Endodermal cell (in vitro differentiated cells): ENCODE results near the gene GNAQ. TPM values are rescaled to one million over a fixed set of nuclear protein-coding genes. Genes with fewer than 3 reads are reported as not detected.

Experiments used
- DNase-seq: peaks from one replicate; pipeline ENCODE4 v3.0.0-alpha.2; 2017
- H3K27ac ChIP-seq: 2 replicates; pipeline ENCODE4 v1.5.1; 2013; ENCODE audit warnings: mild to moderate bottlenecking, low read depth, low read length, moderate library complexity
- H3K27me3 ChIP-seq: 2 replicates; pipeline ENCODE4 v1.6.1; 2013; ENCODE audit warnings: mild to moderate bottlenecking, low read length, moderate library complexity; ENCODE audit not compliant: insufficient read depth, control insufficient read depth, poor library complexity, severe bottlenecking
- H3K36me3 ChIP-seq: 2 replicates; pipeline ENCODE4 v1.7.0; 2013; ENCODE audit warnings: mild to moderate bottlenecking, low read length, moderate library complexity; ENCODE audit not compliant: control insufficient read depth, insufficient read depth
- H3K4me1 ChIP-seq: one replicate; pipeline ENCODE4 v1.7.0; 2013; ENCODE audit warnings: low read length; ENCODE audit not compliant: control insufficient read depth, insufficient read depth
- H3K4me3 ChIP-seq: 2 replicates; pipeline ENCODE4 v1.5.1; 2013; ENCODE audit warnings: mild to moderate bottlenecking, low read length, moderate library complexity
- H3K9ac ChIP-seq: 2 replicates; pipeline ENCODE4 v1.6.1; 2013; ENCODE audit warnings: mild to moderate bottlenecking, low read length, moderate library complexity; ENCODE audit not compliant: poor library complexity, severe bottlenecking; ENCODE audit errors: extremely low read depth
- H3K9me3 ChIP-seq: 2 replicates; pipeline ENCODE4 v1.6.1; 2013; ENCODE audit warnings: mild to moderate bottlenecking, low read length, moderate library complexity; ENCODE audit not compliant: control insufficient read depth
- H3K27ac Mint-ChIP-seq: 2 replicates; pipeline ENCODE4 v1.8.0; 2020; ENCODE audit warnings: mixed read lengths
- H3K27me3 Mint-ChIP-seq: 2 replicates; pipeline ENCODE4 v1.8.0; 2021; ENCODE audit warnings: mild to moderate bottlenecking, mixed read lengths; ENCODE audit not compliant: insufficient read depth
- H3K36me3 Mint-ChIP-seq: 2 replicates; pipeline ENCODE4 v1.8.0; 2020; ENCODE audit warnings: low read depth, mixed read lengths
- H3K4me1 Mint-ChIP-seq: 2 replicates; pipeline ENCODE4 v1.8.0; 2020; ENCODE audit warnings: mixed read lengths
- H3K4me3 Mint-ChIP-seq: 2 replicates; pipeline ENCODE4 v1.8.0; 2020; ENCODE audit warnings: mild to moderate bottlenecking, moderate library complexity, mixed read lengths
- H3K9me3 Mint-ChIP-seq: 2 replicates; pipeline ENCODE4 v1.8.0; 2020; ENCODE audit warnings: mild to moderate bottlenecking, mixed read lengths
- WGBS, 2 experiments: methylation state at CpG; one replicate each; pipeline versions ENCODE4 v1.1.5 to v1.1.7; 2013; ENCODE audit warnings: missing lambda C conversion rate in 2 of 2, mixed read lengths in 1 of 2; ENCODE audit not compliant: insufficient coverage in 1 of 2, insufficient read length in 1 of 2; 5-methylcytosine and 5-hydroxymethylcytosine counted together
- total RNA-seq, 2 donors: library from RNA; stranded (reverse); fragmentation: NEBNext Ultra II Directional in 1 of 2; extraction: Animal tissue kit (Norgen Biotek cat#: 25700) in 1 of 2; gene quantifications; 2 replicates in 1 of 2; 3 replicates in 1 of 2; pipeline ENCODE4 v1.2.1, GENCODE V29; 2021
- TF ChIP-seq, protein P1 (sequence below): fragments of 200-600 bp; sonication (generic); conservative IDR thresholded peaks from 2 replicates; pipeline ENCODE4 v1.5.0; 2021; ENCODE audit warnings: antibody characterized with exemption, mild to moderate bottlenecking

GNAQ gene
- total RNA-seq, 2 donors from 2014 or later = 46.0 to 57.6 TPM

DNA sequence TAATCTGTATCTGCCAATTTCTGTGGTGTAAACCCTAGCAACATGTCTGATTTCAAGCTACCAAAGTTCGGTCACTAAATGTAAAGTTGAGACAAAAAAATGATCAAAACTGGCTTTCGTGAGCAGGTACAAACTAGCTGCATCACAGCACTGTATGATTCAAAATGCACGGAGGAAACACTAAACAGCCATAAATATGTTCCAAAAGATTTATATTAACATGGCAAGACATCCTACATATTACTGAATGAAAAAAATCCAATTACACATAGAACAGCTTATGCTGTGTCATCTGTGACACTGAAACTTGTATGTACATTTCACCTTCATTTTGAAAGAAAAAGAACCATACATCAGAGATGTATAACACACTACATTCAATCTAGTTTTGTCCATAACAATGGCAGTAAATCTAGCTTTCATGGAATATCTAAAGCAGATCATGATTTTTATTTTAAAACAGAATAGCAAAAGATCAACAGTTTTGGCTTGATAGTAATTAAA lies 14.4 kb downstream of the GNAQ start:
- 94 to 100% methylated on average over 1 to 3 of the region's 3 CpGs for WGBS, 2 experiments

GRCh38 chr9:78015241-78015640 lies 16.4 kb downstream of the GNAQ start:
- peaks cover 4% of the 10 kb centered on the region for H3K36me3 Mint-ChIP-seq
- Histone ChIP-seq H3K4me3 (no peak overlapping the region), H3K4me1 (no peaks in the 10 kb centered on the region), H3K36me3 (no peaks in the 10 kb centered on the region), H3K27me3 (no peaks in the 10 kb centered on the region), H3K27ac (no peak overlapping the region), H3K9ac (no peak overlapping the region), H3K9me3 (no peaks in the 10 kb centered on the region)
- peaks cover 15% of the 10 kb centered on the region for H3K4me1 Mint-ChIP-seq
- H3K9me3 Mint-ChIP-seq = no peaks in the 10 kb centered on the region
- DNase-seq = no peak
- H3K4me3 Mint-ChIP-seq = no peak overlapping the region
- TF ChIP-seq, protein P1, sequence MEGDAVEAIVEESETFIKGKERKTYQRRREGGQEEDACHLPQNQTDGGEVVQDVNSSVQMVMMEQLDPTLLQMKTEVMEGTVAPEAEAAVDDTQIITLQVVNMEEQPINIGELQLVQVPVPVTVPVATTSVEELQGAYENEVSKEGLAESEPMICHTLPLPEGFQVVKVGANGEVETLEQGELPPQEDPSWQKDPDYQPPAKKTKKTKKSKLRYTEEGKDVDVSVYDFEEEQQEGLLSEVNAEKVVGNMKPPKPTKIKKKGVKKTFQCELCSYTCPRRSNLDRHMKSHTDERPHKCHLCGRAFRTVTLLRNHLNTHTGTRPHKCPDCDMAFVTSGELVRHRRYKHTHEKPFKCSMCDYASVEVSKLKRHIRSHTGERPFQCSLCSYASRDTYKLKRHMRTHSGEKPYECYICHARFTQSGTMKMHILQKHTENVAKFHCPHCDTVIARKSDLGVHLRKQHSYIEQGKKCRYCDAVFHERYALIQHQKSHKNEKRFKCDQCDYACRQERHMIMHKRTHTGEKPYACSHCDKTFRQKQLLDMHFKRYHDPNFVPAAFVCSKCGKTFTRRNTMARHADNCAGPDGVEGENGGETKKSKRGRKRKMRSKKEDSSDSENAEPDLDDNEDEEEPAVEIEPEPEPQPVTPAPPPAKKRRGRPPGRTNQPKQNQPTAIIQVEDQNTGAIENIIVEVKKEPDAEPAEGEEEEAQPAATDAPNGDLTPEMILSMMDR = no peak
- no peaks in the 10 kb centered on the region for H3K27me3 Mint-ChIP-seq
- H3K27ac Mint-ChIP-seq = no peak overlapping the region

More for the DNA sequence above, 14.4 kb downstream of the GNAQ start:
- DNase-seq = no peak
- H3K36me3 ChIP-seq = no peaks in the 10 kb centered on the region
- no peaks in the 10 kb centered on the region for H3K9me3 ChIP-seq
- H3K27ac Mint-ChIP-seq = peak overlapping the region; percentile 62
- no peak overlapping the region for H3K27ac ChIP-seq
- no peak overlapping the region for H3K9ac ChIP-seq
- peaks cover 21% of the 10 kb centered on the region for H3K4me1 Mint-ChIP-seq
- H3K4me1 ChIP-seq = no peaks in the 10 kb centered on the region
- H3K27me3 Mint-ChIP-seq = no peaks in the 10 kb centered on the region
- no peaks in the 10 kb centered on the region for H3K9me3 Mint-ChIP-seq
- H3K4me3 ChIP-seq = no peak overlapping the region
- no peaks in the 10 kb centered on the region for H3K27me3 ChIP-seq
- TF ChIP-seq, protein P1 = no peak
- peaks cover 8% of the 10 kb centered on the region for H3K36me3 Mint-ChIP-seq
- no peak overlapping the region for H3K4me3 Mint-ChIP-seq

DNA sequence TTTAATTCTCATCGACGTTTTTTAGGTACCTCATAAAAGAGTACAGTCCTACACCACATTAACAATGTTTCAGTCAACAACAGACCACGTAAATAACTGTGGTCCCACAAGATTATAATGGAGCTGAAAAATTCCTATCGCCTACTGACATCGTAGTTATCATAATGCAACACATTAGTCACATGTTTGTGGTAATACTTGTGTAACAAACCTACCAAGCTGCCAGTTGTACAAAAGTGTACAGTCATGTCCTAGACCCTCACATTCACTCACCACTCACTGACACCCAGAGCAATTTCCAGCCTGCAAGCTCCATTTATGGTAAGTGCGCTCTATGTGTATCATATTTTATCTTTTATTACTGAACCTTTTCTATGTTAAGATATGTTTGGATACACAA lies 16.8 kb downstream of the GNAQ start:
- Histone ChIP-seq H3K9me3 (no peaks in the 10 kb centered on the region), H3K27me3 (no peaks in the 10 kb centered on the region), H3K4me1 (no peaks in the 10 kb centered on the region), H3K4me3 (no peak overlapping the region), H3K36me3 (no peaks in the 10 kb centered on the region), H3K27ac (no peak overlapping the region), H3K9ac (no peak overlapping the region)
- Mint-ChIP-seq H3K27ac (no peak overlapping the region), H3K36me3 (peaks cover 1% of the 10 kb centered on the region), H3K9me3 (no peaks in the 10 kb centered on the region), H3K4me3 (no peak overlapping the region), H3K4me1 (peaks cover 15% of the 10 kb centered on the region), H3K27me3 (no peaks in the 10 kb centered on the region)
- no peak for DNase-seq
- TF ChIP-seq, protein P1 = no peak
- WGBS, 2 experiments = 91 to 100% methylated on average over 2 to 6 of the region's 6 CpGs
